ENCODE data around the gene DCC. TPM values are rescaled to one million over a fixed set of nuclear protein-coding genes. Genes with fewer than 3 reads are reported as not detected.

The DCC gene
- polyA plus RNA-seq, 1 experiment = 0.15 TPM

GRCh38 chr18:52496426-52496825, 156.4 kb downstream of the DCC start:
- TF ChIP-seq CTCF (IDR thresholded peaks at IDR 0.05; ENCODE audit: insufficient read depth, low read depth, low read length) = no peak
- no peak for DNase-seq (ENCODE audit: low read depth)
- H3K36me3 ChIP-seq (ENCODE audit: control insufficient read depth, insufficient read depth, low read length) = no peaks in the 10 kb centered on the region
- H3K4me3 ChIP-seq (ENCODE audit: low read depth, low read length) = no peak overlapping the region
- H3K27me3 ChIP-seq (ENCODE audit: control insufficient read depth, insufficient read depth, low read length) = no peaks in the 10 kb centered on the region
- ChIA-PET POLR2A (no interaction called here), CTCF (interaction anchor here (0.8 kb wide), 1 partner anchor 86 kb away, joined by 3 read pairs; no protein-coding TSS in a partner anchor)

- no peak overlapping the region for H3K4me3 ChIP-seq (ENCODE audit: low read depth, low read length)
- ChIA-PET POLR2A (no interaction called here), CTCF (no interaction called here)
- no peak for TF ChIP-seq CTCF (IDR thresholded peaks at IDR 0.05; ENCODE audit: insufficient read depth, low read depth, low read length)
- no peaks in the 10 kb centered on the region for H3K36me3 ChIP-seq (ENCODE audit: control insufficient read depth, insufficient read depth, low read length)
- no peak for DNase-seq (ENCODE audit: low read depth)
- no peaks in the 10 kb centered on the region for H3K27me3 ChIP-seq (ENCODE audit: control insufficient read depth, insufficient read depth, low read length)
These were observed 159.0 kb downstream of the DCC start for GRCh38 chr18:52499016-52499415.

GRCh38 chr18:52499644-52500043, 159.6 kb downstream of the DCC start:
- Histone ChIP-seq H3K4me3 (ENCODE audit: low read depth, low read length) (no peak overlapping the region), H3K36me3 (ENCODE audit: control insufficient read depth, insufficient read depth, low read length) (no peaks in the 10 kb centered on the region), H3K27me3 (ENCODE audit: control insufficient read depth, insufficient read depth, low read length) (no peaks in the 10 kb centered on the region)
- no peak for DNase-seq (ENCODE audit: low read depth)
- ChIA-PET CTCF (interaction anchor here (0.7 kb wide), 1 partner anchor 9 kb away, joined by 3 read pairs; no protein-coding TSS in a partner anchor), POLR2A (no interaction called here)
- TF ChIP-seq CTCF (IDR thresholded peaks at IDR 0.05; ENCODE audit: insufficient read depth, low read depth, low read length) = no peak

GRCh38 chr18:52504589-52504988, 164.6 kb downstream of the DCC start:
- Histone ChIP-seq H3K36me3 (ENCODE audit: control insufficient read depth, insufficient read depth, low read length) (no peaks in the 10 kb centered on the region), H3K27me3 (ENCODE audit: control insufficient read depth, insufficient read depth, low read length) (no peaks in the 10 kb centered on the region), H3K4me3 (ENCODE audit: low read depth, low read length) (no peak overlapping the region)
- no peak for TF ChIP-seq CTCF (IDR thresholded peaks at IDR 0.05; ENCODE audit: insufficient read depth, low read depth, low read length)
- no peak for DNase-seq (ENCODE audit: low read depth)
- CTCF ChIA-PET = no interaction called here
- POLR2A ChIA-PET = no interaction called here

- POLR2A ChIA-PET = no interaction called here
These were observed 170.1 kb downstream of the DCC start for GRCh38 chr18:52510139-52510538.

More at GRCh38 chr18:52510139-52510538, 170.1 kb downstream of the DCC start:
- Histone ChIP-seq H3K36me3 (ENCODE audit: control insufficient read depth, insufficient read depth, low read length) (no peaks in the 10 kb centered on the region), H3K27me3 (ENCODE audit: control insufficient read depth, insufficient read depth, low read length) (no peaks in the 10 kb centered on the region), H3K4me3 (ENCODE audit: low read depth, low read length) (no peak overlapping the region)
- CTCF ChIA-PET = interaction anchor here (0.8 kb wide), 1 partner anchor 42 kb away, joined by 3 read pairs; no protein-coding TSS in a partner anchor
- DNase-seq (ENCODE audit: low read depth) = no peak
- TF ChIP-seq CTCF (IDR thresholded peaks at IDR 0.05; ENCODE audit: insufficient read depth, low read depth, low read length) = no peak
